Measurements from ENCODE around the gene POLD2.
A peak's percentile ranks its signal among the peaks of the same experiment; 100 is the strongest.

The POLD2 gene

GRCh38 chr7:44116789-44117666, 6.3 kb downstream of the POLD2 start:
- FAIRE-seq (no peak), DNase-seq (ENCODE audit: insufficient read length) (no peak)
- TF ChIP-seq POLR2A (IDR thresholded peaks at IDR 0.05; ENCODE audit: low read depth, low read length) (no peak), POLR2AphosphoS5 (IDR thresholded peaks at IDR 0.05; ENCODE audit: low read depth, low read length) (0 out of 2 replicates have a peak, but pooled peaks have one; percentile 20)

DNA sequence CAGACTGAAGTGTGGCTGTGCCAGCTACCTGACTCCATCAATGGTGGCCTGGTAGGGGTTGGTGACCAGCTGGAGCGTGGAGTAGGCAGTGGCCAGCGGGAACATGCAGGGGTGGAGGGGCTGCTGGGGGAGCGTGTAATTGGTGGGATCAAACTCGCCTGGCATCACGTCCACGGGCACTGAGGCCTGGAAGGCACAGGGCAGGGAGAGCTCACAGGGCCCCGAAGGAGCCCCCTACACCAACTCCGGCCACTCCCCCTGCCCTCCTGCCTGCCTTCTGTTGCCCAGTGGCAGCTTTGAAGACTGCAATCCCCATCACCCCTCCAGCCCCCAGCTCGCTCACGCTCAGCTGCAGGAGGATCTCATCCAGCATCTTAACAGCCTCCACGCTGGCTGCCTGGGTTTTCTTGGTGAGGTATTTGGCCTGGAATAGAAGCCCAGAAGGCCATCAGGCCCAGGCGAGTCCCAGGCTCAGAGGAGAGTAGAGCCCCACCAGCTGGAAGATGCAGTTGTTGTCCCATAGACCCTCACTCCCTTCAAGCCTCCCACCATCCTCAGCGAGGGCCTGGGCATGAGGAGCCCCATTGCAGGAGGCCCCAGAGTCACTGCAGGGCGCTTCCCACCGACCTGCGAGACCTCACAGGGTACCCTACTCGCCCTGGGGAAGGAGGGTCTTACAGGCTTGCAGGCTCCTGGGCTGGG, 7.1 kb downstream of the POLD2 start:
- no peak for TF ChIP-seq POLR2AphosphoS5 (IDR thresholded peaks at IDR 0.05; ENCODE audit: low read depth, low read length)
- TF ChIP-seq TAF1 (IDR thresholded peaks at IDR 0.05; ENCODE audit: borderline replicate concordance, low read depth, low read length): no peak
- TF ChIP-seq POLR2A (IDR thresholded peaks at IDR 0.05; ENCODE audit: low read depth, low read length): no peak
- FAIRE-seq (no peak), DNase-seq (ENCODE audit: insufficient read length) (no peak)

DNA sequence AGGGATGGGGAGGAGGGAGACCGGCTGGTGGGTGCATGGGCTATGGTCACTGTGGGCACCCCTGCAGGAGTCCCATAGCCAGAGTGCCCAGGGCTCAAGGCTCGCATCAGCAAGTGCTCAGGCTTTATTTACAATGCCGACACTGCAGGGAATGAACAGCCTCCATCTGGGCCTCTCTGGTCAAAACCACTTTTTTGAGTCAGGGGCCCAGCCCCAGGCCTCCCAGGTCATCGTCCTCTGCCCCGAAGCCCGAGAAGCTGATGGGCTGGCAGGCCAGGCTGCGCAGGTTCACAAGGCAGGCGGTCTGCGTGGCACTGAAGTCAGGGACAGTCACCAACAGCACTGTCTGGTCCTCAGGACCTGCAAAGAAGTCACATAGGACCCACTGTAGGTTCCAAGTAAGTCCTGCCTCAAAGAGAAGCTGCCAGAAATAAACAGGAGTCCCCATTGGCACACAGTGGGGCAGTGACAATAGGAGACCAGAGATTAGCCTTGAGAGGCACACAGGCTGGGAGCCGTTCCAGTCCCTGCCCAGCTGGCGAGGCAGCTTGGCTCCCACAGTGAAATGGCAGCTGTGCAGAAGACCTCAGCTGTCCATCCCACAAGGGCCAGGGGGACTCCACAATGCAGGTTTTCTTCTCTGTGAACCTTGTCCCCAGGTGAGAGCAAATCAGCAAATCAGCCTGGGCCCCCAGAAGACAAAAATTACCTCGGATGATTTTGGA, 8.6 kb downstream of the POLD2 start:
- DNase-seq (ENCODE audit: insufficient read length) (no peak), FAIRE-seq (no peak)
- TF ChIP-seq POLR2AphosphoS5 (IDR thresholded peaks at IDR 0.05; ENCODE audit: low read depth, low read length) (no peak), TAF1 (IDR thresholded peaks at IDR 0.05; ENCODE audit: borderline replicate concordance, low read depth, low read length) (no peak), POLR2A (IDR thresholded peaks at IDR 0.05; ENCODE audit: low read depth, low read length) (no peak)

DNA sequence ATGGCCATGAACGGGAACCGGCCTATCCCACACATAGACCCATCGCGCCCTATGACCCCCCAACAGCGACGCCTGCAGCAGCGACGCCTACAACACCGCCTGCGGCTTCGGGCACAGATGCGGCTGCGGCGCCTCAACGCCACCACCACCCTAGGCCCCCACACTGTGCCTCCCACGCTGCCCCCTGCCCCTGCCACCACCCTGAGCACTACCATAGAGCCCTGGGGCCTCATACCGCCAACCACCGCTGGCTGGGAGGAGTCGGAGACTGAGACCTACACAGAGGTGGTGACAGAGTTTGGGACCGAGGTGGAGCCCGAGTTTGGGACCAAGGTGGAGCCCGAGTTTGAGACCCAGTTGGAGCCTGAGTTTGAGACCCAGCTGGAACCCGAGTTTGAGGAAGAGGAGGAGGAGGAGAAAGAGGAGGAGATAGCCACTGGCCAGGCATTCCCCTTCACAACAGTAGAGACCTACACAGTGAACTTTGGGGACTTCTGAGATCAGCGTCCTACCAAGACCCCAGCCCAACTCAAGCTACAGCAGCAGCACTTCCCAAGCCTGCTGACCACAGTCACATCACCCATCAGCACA, 9.5 kb downstream of the POLD2 start:
- FAIRE-seq (no peak), DNase-seq (ENCODE audit: insufficient read length) (no peak)
- TF ChIP-seq POLR2AphosphoS5 (IDR thresholded peaks at IDR 0.05; ENCODE audit: low read depth, low read length) (no peak), TAF1 (IDR thresholded peaks at IDR 0.05; ENCODE audit: borderline replicate concordance, low read depth, low read length) (no peak), POLR2A (IDR thresholded peaks at IDR 0.05; ENCODE audit: low read depth, low read length) (no peak)

DNA sequence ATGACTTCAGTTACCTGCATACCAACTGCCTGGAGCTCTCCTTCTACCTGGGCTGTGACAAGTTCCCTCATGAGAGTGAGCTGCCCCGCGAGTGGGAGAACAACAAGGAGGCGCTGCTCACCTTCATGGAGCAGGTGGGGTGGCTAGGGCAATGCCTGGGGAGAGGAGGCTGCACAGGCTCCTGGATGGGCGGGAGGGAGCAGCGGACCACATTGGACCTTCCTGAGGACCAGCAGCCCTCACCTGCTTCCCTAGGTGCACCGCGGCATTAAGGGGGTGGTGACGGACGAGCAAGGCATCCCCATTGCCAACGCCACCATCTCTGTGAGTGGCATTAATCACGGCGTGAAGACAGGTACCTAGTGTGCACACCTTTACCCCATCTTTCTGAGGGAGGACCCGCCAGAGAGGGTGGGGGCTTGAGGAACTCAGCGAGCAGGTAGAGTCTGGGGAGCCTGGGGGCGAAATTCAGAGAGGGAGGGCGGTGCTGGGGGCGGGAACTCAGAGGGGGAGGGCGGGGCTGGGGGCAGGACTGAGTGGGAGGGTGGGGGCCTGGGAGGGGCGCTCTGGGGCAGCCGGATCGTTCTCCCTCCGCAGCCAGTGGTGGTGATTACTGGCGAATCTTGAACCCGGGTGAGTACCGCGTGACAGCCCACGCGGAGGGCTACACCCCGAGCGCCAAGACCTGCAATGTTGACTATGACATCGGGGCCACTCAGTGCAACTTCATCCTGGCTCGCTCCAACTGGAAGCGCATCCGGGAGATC, 10.2 kb downstream of the POLD2 start:
- TF ChIP-seq POLR2AphosphoS5 (IDR thresholded peaks at IDR 0.05; ENCODE audit: low read depth, low read length) (no peak), TAF1 (IDR thresholded peaks at IDR 0.05; ENCODE audit: borderline replicate concordance, low read depth, low read length) (no peak), POLR2A (IDR thresholded peaks at IDR 0.05; ENCODE audit: low read depth, low read length) (no peak)
- DNase-seq (ENCODE audit: insufficient read length): no peak
- FAIRE-seq: no peak

DNA sequence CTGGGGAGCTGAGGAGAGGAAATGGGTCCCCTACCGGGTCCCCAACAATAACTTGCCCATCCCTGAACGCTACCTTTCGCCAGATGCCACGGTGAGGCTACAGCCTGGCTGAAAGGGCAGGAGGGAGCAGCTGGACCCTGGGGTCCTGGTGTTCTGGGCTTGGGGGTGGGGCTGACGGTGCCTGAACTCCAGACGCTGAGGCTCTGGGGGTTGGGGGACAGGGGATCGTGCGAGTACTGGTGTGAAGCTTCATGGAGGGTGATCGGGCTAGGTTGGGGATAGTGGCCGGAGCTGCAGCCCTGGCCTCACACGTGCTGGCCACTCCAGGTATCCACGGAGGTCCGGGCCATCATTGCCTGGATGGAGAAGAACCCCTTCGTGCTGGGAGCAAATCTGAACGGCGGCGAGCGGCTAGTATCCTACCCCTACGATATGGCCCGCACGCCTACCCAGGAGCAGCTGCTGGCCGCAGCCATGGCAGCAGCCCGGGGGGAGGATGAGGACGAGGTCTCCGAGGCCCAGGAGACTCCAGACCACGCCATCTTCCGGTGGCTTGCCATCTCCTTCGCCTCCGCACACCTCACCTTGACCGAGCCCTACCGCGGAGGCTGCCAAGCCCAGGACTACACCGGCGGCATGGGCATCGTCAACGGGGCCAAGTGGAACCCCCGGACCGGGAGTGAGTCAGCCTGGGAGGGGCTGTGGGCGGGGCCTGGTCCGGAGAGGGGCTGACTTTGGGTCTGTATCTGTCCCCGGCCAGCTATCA, 10.9 kb downstream of the POLD2 start:
- DNase-seq (ENCODE audit: insufficient read length) (no peak), FAIRE-seq (no peak)
- TF ChIP-seq POLR2A (IDR thresholded peaks at IDR 0.05; ENCODE audit: low read depth, low read length) (no peak), TAF1 (IDR thresholded peaks at IDR 0.05; ENCODE audit: borderline replicate concordance, low read depth, low read length) (no peak), POLR2AphosphoS5 (IDR thresholded peaks at IDR 0.05; ENCODE audit: low read depth, low read length) (no peak)

- DNase-seq (ENCODE audit: insufficient read length): no peak
- TF ChIP-seq TAF1 (IDR thresholded peaks at IDR 0.05; ENCODE audit: borderline replicate concordance, low read depth, low read length) (no peak), POLR2AphosphoS5 (IDR thresholded peaks at IDR 0.05; ENCODE audit: low read depth, low read length) (no peak), POLR2A (IDR thresholded peaks at IDR 0.05; ENCODE audit: low read depth, low read length) (peak; percentile 20; the same call in 1 of the 2 replicates)
- FAIRE-seq: no peak
Observed at GRCh38 chr7:44111761-44112160, 11.6 kb downstream of the POLD2 start.

- TF ChIP-seq POLR2A (IDR thresholded peaks at IDR 0.05; ENCODE audit: low read depth, low read length) (no peak), POLR2AphosphoS5 (IDR thresholded peaks at IDR 0.05; ENCODE audit: low read depth, low read length) (no peak), TAF1 (IDR thresholded peaks at IDR 0.05; ENCODE audit: borderline replicate concordance, low read depth, low read length) (no peak)
- no peak for DNase-seq (ENCODE audit: insufficient read length)
- no peak for FAIRE-seq
Observed at GRCh38 chr7:44110719-44111635, 12.4 kb downstream of the POLD2 start.

DNA sequence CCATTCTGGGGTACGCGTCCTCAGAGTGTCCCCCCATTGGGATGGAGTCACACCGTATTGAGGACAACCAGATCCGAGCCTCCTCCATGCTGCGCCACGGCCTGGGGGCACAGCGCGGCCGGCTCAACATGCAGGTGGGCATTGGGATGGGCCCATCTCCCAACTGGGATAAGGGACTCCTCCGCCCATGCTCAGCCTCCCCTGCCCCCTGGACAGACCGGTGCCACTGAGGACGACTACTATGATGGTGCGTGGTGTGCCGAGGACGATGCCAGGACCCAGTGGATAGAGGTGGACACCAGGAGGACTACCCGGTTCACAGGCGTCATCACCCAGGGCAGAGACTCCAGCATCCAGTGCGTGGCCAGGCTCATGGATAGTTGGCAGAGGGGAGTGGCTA, 13.4 kb downstream of the POLD2 start:
- FAIRE-seq (no peak), DNase-seq (ENCODE audit: insufficient read length) (no peak)
- TF ChIP-seq TAF1 (IDR thresholded peaks at IDR 0.05; ENCODE audit: borderline replicate concordance, low read depth, low read length) (no peak), POLR2A (IDR thresholded peaks at IDR 0.05; ENCODE audit: low read depth, low read length) (no peak), POLR2AphosphoS5 (IDR thresholded peaks at IDR 0.05; ENCODE audit: low read depth, low read length) (no peak)
